Measurements from ENCODE around the gene DBN1. TPM values are rescaled to one million over a fixed set of nuclear protein-coding genes. Genes with fewer than 3 reads are reported as not detected.

DBN1 gene
- total and polyA plus RNA-seq, 9 of the 15 experiments (the other 6 are each of a cell fraction or from before 2014, with no cell fraction given), result 0.25 to 87.2 (median 27.9) TPM

- TF ChIP-seq ZNF639 (CRISPR knock-in tag; conservative IDR thresholded peaks at IDR 0.05 in 1 of 2, IDR thresholded peaks at IDR 0.05 in 1 of 2) (peak in 1 of 2 experiments; percentile 87; a peak in 2 of 4 replicates), RFX1 (IDR thresholded peaks at IDR 0.05) (peak; percentile 82), CTBP1 (IDR thresholded peaks at IDR 0.05; ENCODE audit: borderline replicate concordance) (peak; percentile 92), SNIP1 (IDR thresholded peaks at IDR 0.05; ENCODE audit: low read depth) (peak; percentile 22; the same call in 1 of the 2 replicates), EP300 (IDR thresholded peaks at IDR 0.05; ENCODE audit: low read length) (peak; percentile 67), SP1 (CRISPR knock-in tag; IDR thresholded peaks at IDR 0.05) (peak; percentile 90), DACH1 (IDR thresholded peaks at IDR 0.05; ENCODE audit: partially characterized antibody) (peak; percentile 92), POLR2AphosphoS5 (IDR thresholded peaks at IDR 0.05; ENCODE audit: control insufficient read depth, insufficient read depth, low read depth, low read length) (peak; percentile 50; the same call in 1 of the 2 replicates), GTF3C2 (IDR thresholded peaks at IDR 0.05; ENCODE audit: borderline replicate concordance, extremely low read depth, insufficient read length) (no peak), MAFG (tag; conservative IDR thresholded peaks at IDR 0.05) (no peak), FOXM1 (IDR thresholded peaks at IDR 0.05; ENCODE audit: low read depth) (peak; percentile 56; the same call in 1 of the 2 replicates), FOXM1 (CRISPR knock-in tag; IDR thresholded peaks at IDR 0.05; ENCODE audit: low read depth) (peak; percentile 45; the same call in 1 of the 2 replicates), RNF2 (IDR thresholded peaks at IDR 0.05) (peak; percentile 92), ZNF644 (tag; IDR thresholded peaks at IDR 0.05; ENCODE audit: low read depth) (no peak), ZC3H4 (CRISPR knock-in tag; IDR thresholded peaks at IDR 0.05; ENCODE audit: borderline replicate concordance) (peak; percentile 31; the same call in 1 of the 2 replicates), PHF20 (IDR thresholded peaks at IDR 0.05; ENCODE audit: partially characterized antibody) (peak; percentile 67), ZNF766 (CRISPR knock-in tag; conservative IDR thresholded peaks at IDR 0.05) (peak; percentile 74)
- TF ChIP-seq, protein P1, sequence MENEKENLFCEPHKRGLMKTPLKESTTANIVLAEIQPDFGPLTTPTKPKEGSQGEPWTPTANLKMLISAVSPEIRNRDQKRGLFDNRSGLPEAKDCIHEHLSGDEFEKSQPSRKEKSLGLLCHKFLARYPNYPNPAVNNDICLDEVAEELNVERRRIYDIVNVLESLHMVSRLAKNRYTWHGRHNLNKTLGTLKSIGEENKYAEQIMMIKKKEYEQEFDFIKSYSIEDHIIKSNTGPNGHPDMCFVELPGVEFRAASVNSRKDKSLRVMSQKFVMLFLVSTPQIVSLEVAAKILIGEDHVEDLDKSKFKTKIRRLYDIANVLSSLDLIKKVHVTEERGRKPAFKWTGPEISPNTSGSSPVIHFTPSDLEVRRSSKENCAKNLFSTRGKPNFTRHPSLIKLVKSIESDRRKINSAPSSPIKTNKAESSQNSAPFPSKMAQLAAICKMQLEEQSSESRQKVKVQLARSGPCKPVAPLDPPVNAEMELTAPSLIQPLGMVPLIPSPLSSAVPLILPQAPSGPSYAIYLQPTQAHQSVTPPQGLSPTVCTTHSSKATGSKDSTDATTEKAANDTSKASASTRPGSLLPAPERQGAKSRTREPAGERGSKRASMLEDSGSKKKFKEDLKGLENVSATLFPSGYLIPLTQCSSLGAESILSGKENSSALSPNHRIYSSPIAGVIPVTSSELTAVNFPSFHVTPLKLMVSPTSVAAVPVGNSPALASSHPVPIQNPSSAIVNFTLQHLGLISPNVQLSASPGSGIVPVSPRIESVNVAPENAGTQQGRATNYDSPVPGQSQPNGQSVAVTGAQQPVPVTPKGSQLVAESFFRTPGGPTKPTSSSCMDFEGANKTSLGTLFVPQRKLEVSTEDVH (IDR thresholded peaks at IDR 0.05; ENCODE audit: low read depth, partially characterized antibody), result peak; percentile 56
Observed at GRCh38 chr5:177516601-177517568, 43.5 kb upstream of the DBN1 start, which contains the start of gene DDX41 (continued).

All from K562 (cell line).